ENCODE data around the gene BSDC1. TPM values are rescaled to one million over a fixed set of nuclear protein-coding genes. Genes with fewer than 3 reads are reported as not detected.

The BSDC1 gene
- total and polyA plus RNA-seq, 10 of the 15 experiments (the other 5 are each of a cell fraction or from before 2014, with no cell fraction given) = 3.0 to 39.7 (median 22.8) TPM

GRCh38 chr1:32394141-32394889, at the start of gene BSDC1 (continued):
- TF ChIP-seq ZBTB4 (CRISPR knock-in tag; IDR thresholded peaks at IDR 0.05) = no peak
- TF ChIP-seq CBFB (IDR thresholded peaks at IDR 0.05; ENCODE audit: low read depth) = no peak
- no peak for TF ChIP-seq TCF3 (IDR thresholded peaks at IDR 0.05; ENCODE audit: borderline replicate concordance, insufficient read depth, low read depth, low read length)
- TF ChIP-seq E2F8 (IDR thresholded peaks at IDR 0.05; ENCODE audit: low read depth, partially characterized antibody) = no peak
- TF ChIP-seq NFXL1 (IDR thresholded peaks at IDR 0.05; ENCODE audit: borderline replicate concordance) = no peak
- TF ChIP-seq POLR2A (IDR thresholded peaks at IDR 0.05; ENCODE audit: low read depth, low read length) = peak; percentile 93
- no peak for TF ChIP-seq ASH2L (IDR thresholded peaks at IDR 0.05; ENCODE audit: borderline replicate concordance, low read depth)
- TF ChIP-seq NFIC (IDR thresholded peaks at IDR 0.05; ENCODE audit: low read depth, low read length) = no peak
- TF ChIP-seq SKIL (IDR thresholded peaks at IDR 0.05; ENCODE audit: low read depth, poor library complexity, severe bottlenecking) = no peak
- no peak for TF ChIP-seq WRNIP1 (IDR thresholded peaks at IDR 0.05; ENCODE audit: borderline replicate concordance, low read depth, low read length)
- TF ChIP-seq STAT1 (conservative IDR thresholded peaks at IDR 0.05) = no peak
- peak; percentile 57; the same call in 1 of the 2 replicates for TF ChIP-seq NKRF (conservative IDR thresholded peaks at IDR 0.05)
- TF ChIP-seq LARP7 (IDR thresholded peaks at IDR 0.05) = peak; percentile 78
- TF ChIP-seq IKZF1 (conservative IDR thresholded peaks at IDR 0.05) = peak; percentile 44; the same call in 1 of the 2 replicates
- TF ChIP-seq SP1 (IDR thresholded peaks at IDR 0.05; ENCODE audit: low read depth, low read length) = peak; percentile 86
- TF ChIP-seq CTCF (IDR thresholded peaks at IDR 0.05 in 2 of 3, conservative IDR thresholded peaks at IDR 0.05 in 1 of 3; ENCODE audit: control insufficient read depth in 2 of 3, extremely low read depth in 1 of 3, insufficient read depth in 1 of 3, low read depth in 3 of 3, low read length in 3 of 3) = no peak
- TF ChIP-seq SUPT20H (IDR thresholded peaks at IDR 0.05; ENCODE audit: borderline replicate concordance, control insufficient read depth, low read depth, low read length) = no peak

Data from GM12878 (cell line).